Measurements from ENCODE around the gene ZDHHC11B.
"Not testable (repeated sequence)": the region's sequence is repeated elsewhere in the genome, so short reads cannot be mapped to it uniquely, and the experiment has no call there.

Gene ZDHHC11B

GRCh38 chr5:785181-785705 lies 714 bp upstream of the ZDHHC11B start:
- DNase-seq (ENCODE audit: low read depth in 2 of 2), result not testable (repeated sequence)

GRCh38 chr5:783881-784427 lies 575 bp downstream of the ZDHHC11B start:
- DNase-seq (ENCODE audit: low read depth in 2 of 2), result not testable (repeated sequence)

GRCh38 chr5:783049-783802 lies 1.3 kb downstream of the ZDHHC11B start:
- DNase-seq (ENCODE audit: low read depth in 2 of 2), result not testable (repeated sequence)

- DNase-seq (ENCODE audit: low read depth in 2 of 2), result not testable (repeated sequence)
Measured at GRCh38 chr5:782356-782755, 2.2 kb downstream of the ZDHHC11B start.

GRCh38 chr5:780571-780970 lies 4.0 kb downstream of the ZDHHC11B start:
- DNase-seq (ENCODE audit: low read depth in 2 of 2), result not testable (repeated sequence)

- DNase-seq (ENCODE audit: low read depth in 2 of 2), result not testable (repeated sequence)
Measured at GRCh38 chr5:778967-779366, 5.6 kb downstream of the ZDHHC11B start.

GRCh38 chr5:778421-778820 lies 6.1 kb downstream of the ZDHHC11B start:
- DNase-seq (ENCODE audit: low read depth in 2 of 2), result not testable (repeated sequence)

- no peak for DNase-seq (ENCODE audit: low read depth in 2 of 2)
Measured at GRCh38 chr5:777756-778161, 6.8 kb downstream of the ZDHHC11B start.

GRCh38 chr5:776862-777711 lies 7.4 kb downstream of the ZDHHC11B start:
- DNase-seq (ENCODE audit: low read depth in 2 of 2), result no peak

GRCh38 chr5:775961-776861 lies 8.3 kb downstream of the ZDHHC11B start:
- DNase-seq (ENCODE audit: low read depth in 2 of 2), result no peak

- DNase-seq (ENCODE audit: low read depth in 2 of 2), result not testable (repeated sequence)
Measured at GRCh38 chr5:775595-775960, 9.0 kb downstream of the ZDHHC11B start.

- DNase-seq (ENCODE audit: low read depth in 2 of 2), result not testable (repeated sequence)
Measured at GRCh38 chr5:774854-775505, 9.5 kb downstream of the ZDHHC11B start.

GRCh38 chr5:774304-774703 lies 10.2 kb downstream of the ZDHHC11B start:
- DNase-seq (ENCODE audit: low read depth in 2 of 2), result not testable (repeated sequence)

GRCh38 chr5:773517-774264 lies 10.8 kb downstream of the ZDHHC11B start:
- no peak for DNase-seq (ENCODE audit: low read depth in 2 of 2)

GRCh38 chr5:772931-773330 lies 11.6 kb downstream of the ZDHHC11B start:
- DNase-seq (ENCODE audit: low read depth in 2 of 2), result not testable (repeated sequence)

- not testable (repeated sequence) for DNase-seq (ENCODE audit: low read depth in 2 of 2)
Measured at GRCh38 chr5:772547-772890, 12.0 kb downstream of the ZDHHC11B start.

GRCh38 chr5:771841-772546 lies 12.5 kb downstream of the ZDHHC11B start:
- DNase-seq (ENCODE audit: low read depth in 2 of 2), result not testable (repeated sequence)

- DNase-seq (ENCODE audit: low read depth in 2 of 2), result not testable (repeated sequence)
Measured at GRCh38 chr5:771087-771781, 13.3 kb downstream of the ZDHHC11B start.

- not testable (repeated sequence) for DNase-seq (ENCODE audit: low read depth in 2 of 2)
Measured at GRCh38 chr5:770585-770984, 13.9 kb downstream of the ZDHHC11B start.

All from stimulated activated CD4-positive, alpha-beta T cell treated with anti-CD3 and anti-CD28 coated beads, Interleukin-1b, Interleukin-23, amount 100 ng/mL, for 4 hours (primary cell).